Measurements from ENCODE around the gene STX8.
A peak's percentile ranks its signal among the peaks of the same experiment; 100 is the strongest.
"Not testable (repeated sequence)": the region's sequence is repeated elsewhere in the genome, so short reads cannot be mapped to it uniquely, and the experiment has no call there.

Gene STX8

GRCh38 chr17:9488556-9488955 is 87.1 kb downstream of the STX8 start:
- no peak for DNase-seq

GRCh38 chr17:9487406-9487805 is 88.2 kb downstream of the STX8 start:
- DNase-seq: no peak

GRCh38 chr17:9484789-9485188 is 90.8 kb downstream of the STX8 start:
- DNase-seq: no peak

- DNase-seq: no peak
These were observed 95.7 kb downstream of the STX8 start for GRCh38 chr17:9479964-9480363.

GRCh38 chr17:9478889-9479288 is 96.7 kb downstream of the STX8 start:
- DNase-seq: no peak

- DNase-seq: no peak
These were observed 100.4 kb downstream of the STX8 start for GRCh38 chr17:9475101-9475658.

GRCh38 chr17:9473711-9474110 is 101.9 kb downstream of the STX8 start:
- DNase-seq: no peak

GRCh38 chr17:9472541-9472940 is 103.1 kb downstream of the STX8 start:
- no peak for DNase-seq

GRCh38 chr17:9472094-9472493 is 103.5 kb downstream of the STX8 start:
- no peak for DNase-seq

GRCh38 chr17:9470171-9470570 is 105.4 kb downstream of the STX8 start:
- peak; percentile 65 for DNase-seq

GRCh38 chr17:9468937-9469336 is 106.7 kb downstream of the STX8 start:
- no peak for DNase-seq

GRCh38 chr17:9468532-9468931 is 107.1 kb downstream of the STX8 start:
- no peak for DNase-seq

- DNase-seq: no peak
These were observed 108.1 kb downstream of the STX8 start for GRCh38 chr17:9467518-9467917.

GRCh38 chr17:9465210-9465921 is 110.3 kb downstream of the STX8 start:
- DNase-seq: no peak

GRCh38 chr17:9457005-9457404 is 118.6 kb downstream of the STX8 start:
- no peak for DNase-seq

GRCh38 chr17:9456330-9456729 is 119.3 kb downstream of the STX8 start:
- DNase-seq: no peak

GRCh38 chr17:9451934-9452333 is 123.7 kb downstream of the STX8 start:
- no peak for DNase-seq

- not testable (repeated sequence) for DNase-seq
These were observed 128.3 kb downstream of the STX8 start for GRCh38 chr17:9447298-9447697.

GRCh38 chr17:9446528-9446927 is 129.1 kb downstream of the STX8 start:
- DNase-seq: no peak

GRCh38 chr17:9445424-9445823 is 130.2 kb downstream of the STX8 start:
- DNase-seq: no peak

GRCh38 chr17:9444687-9445086 is 130.9 kb downstream of the STX8 start:
- no peak for DNase-seq

- DNase-seq: no peak
These were observed 131.8 kb downstream of the STX8 start for GRCh38 chr17:9443811-9444210.

GRCh38 chr17:9439851-9440250 is 135.8 kb downstream of the STX8 start:
- no peak for DNase-seq

GRCh38 chr17:9436630-9437029 is 139.0 kb downstream of the STX8 start:
- DNase-seq: no peak

GRCh38 chr17:9435165-9435564 is 140.5 kb downstream of the STX8 start:
- DNase-seq: no peak

Data from hematopoietic multipotent progenitor cell treated with erythropoietin and hydrocortisone succinate and interleukin-3 and kit ligand, for 4 days (in vitro differentiated cells).